Measurements from ENCODE around the gene PPP1R16B.

PPP1R16B gene

DNA sequence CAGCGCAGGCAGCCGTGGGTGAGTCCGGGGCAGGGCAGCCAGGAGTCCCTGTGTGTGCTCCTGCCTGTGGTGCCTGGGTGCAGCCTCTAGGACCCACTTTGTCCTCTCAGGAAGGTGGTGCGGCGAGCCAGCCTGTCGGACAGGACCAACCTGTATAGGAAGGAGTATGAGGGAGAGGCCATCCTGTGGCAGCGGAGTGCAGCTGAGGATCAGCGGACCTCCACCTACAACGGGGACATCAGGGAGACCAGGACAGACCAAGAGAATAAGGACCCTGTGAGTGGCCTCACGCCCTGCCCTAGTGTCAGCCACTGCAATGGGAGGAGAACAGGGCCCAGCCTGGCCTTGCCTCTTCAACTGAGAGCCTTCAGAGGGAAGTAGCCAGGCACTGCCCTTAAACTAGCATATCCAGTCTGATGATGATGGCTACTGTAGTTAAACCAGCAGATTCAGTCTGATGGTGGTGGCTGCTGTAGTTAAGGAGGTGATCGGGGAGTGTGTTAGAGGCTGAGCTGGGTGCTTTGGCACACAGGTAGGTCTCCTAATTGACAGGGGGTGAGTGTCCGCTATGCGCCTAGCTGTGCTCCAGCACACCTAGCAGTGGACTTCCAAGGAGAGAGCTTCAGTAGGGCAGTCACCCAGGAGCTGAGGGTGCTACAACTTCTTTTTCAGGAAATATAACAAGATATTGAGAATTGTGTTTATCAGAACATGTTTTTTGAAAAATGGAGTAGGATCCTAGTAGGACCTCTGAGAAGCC is 102.6 kb downstream of the PPP1R16B start:
- Histone ChIP-seq H3K27ac (ENCODE audit: low read depth, low read length) (no peak overlapping the region), H3K4me3 (ENCODE audit: insufficient read depth, low read length, poor library complexity, severe bottlenecking) (no peak overlapping the region), H3F3A (ENCODE audit: insufficient read depth) (no peaks in the 10 kb centered on the region), H3K9ac (ENCODE audit: low read length) (no peak overlapping the region), H3K9me2 (replicated peaks; ENCODE audit: insufficient read depth, low read length) (no peaks in the 10 kb centered on the region), H3K4me2 (ENCODE audit: low read depth, low read length, poor library complexity, severe bottlenecking) (no peak overlapping the region), H3K36me3 (ENCODE audit: low read length) (peaks cover 35% of the 10 kb centered on the region), H3K79me2 (ENCODE audit: insufficient read depth, low read length) (no peaks in the 10 kb centered on the region), H2AFZ (ENCODE audit: low read depth, low read length, severe bottlenecking) (no peak overlapping the region), H4K20me1 (ENCODE audit: low read depth, low read length) (no peaks in the 10 kb centered on the region), H3K27me3 (ENCODE audit: low read length) (no peaks in the 10 kb centered on the region), H3K9me3 (ENCODE audit: insufficient read depth, low read length) (no peaks in the 10 kb centered on the region)
- TF ChIP-seq, protein P1, sequence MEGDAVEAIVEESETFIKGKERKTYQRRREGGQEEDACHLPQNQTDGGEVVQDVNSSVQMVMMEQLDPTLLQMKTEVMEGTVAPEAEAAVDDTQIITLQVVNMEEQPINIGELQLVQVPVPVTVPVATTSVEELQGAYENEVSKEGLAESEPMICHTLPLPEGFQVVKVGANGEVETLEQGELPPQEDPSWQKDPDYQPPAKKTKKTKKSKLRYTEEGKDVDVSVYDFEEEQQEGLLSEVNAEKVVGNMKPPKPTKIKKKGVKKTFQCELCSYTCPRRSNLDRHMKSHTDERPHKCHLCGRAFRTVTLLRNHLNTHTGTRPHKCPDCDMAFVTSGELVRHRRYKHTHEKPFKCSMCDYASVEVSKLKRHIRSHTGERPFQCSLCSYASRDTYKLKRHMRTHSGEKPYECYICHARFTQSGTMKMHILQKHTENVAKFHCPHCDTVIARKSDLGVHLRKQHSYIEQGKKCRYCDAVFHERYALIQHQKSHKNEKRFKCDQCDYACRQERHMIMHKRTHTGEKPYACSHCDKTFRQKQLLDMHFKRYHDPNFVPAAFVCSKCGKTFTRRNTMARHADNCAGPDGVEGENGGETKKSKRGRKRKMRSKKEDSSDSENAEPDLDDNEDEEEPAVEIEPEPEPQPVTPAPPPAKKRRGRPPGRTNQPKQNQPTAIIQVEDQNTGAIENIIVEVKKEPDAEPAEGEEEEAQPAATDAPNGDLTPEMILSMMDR (IDR thresholded peaks at IDR 0.05; ENCODE audit: insufficient read depth, low read length, poor library complexity, severe bottlenecking): no peak
- TF ChIP-seq EZH2phosphoT487 (conservative IDR thresholded peaks at IDR 0.05; ENCODE audit: low read length): no peak

- TF ChIP-seq, protein P1 (IDR thresholded peaks at IDR 0.05; ENCODE audit: insufficient read depth, low read length, poor library complexity, severe bottlenecking): no peak
- no peak for TF ChIP-seq EZH2phosphoT487 (conservative IDR thresholded peaks at IDR 0.05; ENCODE audit: low read length)
- no peaks in the 10 kb centered on the region for H3K9me3 ChIP-seq (ENCODE audit: insufficient read depth, low read length)
- H3K27ac ChIP-seq (ENCODE audit: low read depth, low read length): no peak overlapping the region
- no peak overlapping the region for H2AFZ ChIP-seq (ENCODE audit: low read depth, low read length, severe bottlenecking)
- H3K4me2 ChIP-seq (ENCODE audit: low read depth, low read length, poor library complexity, severe bottlenecking): no peak overlapping the region
- no peaks in the 10 kb centered on the region for H3F3A ChIP-seq (ENCODE audit: insufficient read depth)
- no peak overlapping the region for H3K4me3 ChIP-seq (ENCODE audit: insufficient read depth, low read length, poor library complexity, severe bottlenecking)
- no peaks in the 10 kb centered on the region for H3K27me3 ChIP-seq (ENCODE audit: low read length)
- H3K79me2 ChIP-seq (ENCODE audit: insufficient read depth, low read length): no peaks in the 10 kb centered on the region
- peaks cover 20% of the 10 kb centered on the region for H3K36me3 ChIP-seq (ENCODE audit: low read length)
- no peaks in the 10 kb centered on the region for H3K9me2 ChIP-seq (replicated peaks; ENCODE audit: insufficient read depth, low read length)
- H3K9ac ChIP-seq (ENCODE audit: low read length): no peak overlapping the region
- H4K20me1 ChIP-seq (ENCODE audit: low read depth, low read length): no peaks in the 10 kb centered on the region
These were observed 109.9 kb downstream of the PPP1R16B start for GRCh38 chr20:38915355-38915754.

DNA sequence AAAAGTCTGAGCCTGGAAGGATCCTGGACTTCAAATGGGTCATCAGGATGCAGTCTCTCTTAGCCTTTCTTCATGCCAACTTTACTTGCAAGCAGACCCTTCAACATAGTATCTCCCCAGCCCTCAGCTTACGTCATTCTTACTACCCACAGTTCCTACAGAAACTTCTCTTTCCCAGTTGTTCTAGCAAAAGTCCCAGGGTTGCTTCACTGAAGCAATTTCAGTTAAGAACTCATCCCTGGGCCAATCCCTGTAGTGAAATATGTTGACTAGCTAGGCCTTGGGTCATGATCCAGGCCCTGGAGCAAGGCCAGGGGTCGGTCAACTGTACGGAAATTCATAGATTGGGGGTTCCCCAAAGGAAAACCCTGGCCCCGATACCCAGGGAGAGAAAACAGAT is 112.2 kb downstream of the PPP1R16B start:
- Histone ChIP-seq H3K4me3 (ENCODE audit: insufficient read depth, low read length, poor library complexity, severe bottlenecking) (no peak overlapping the region), H3K9ac (ENCODE audit: low read length) (no peak overlapping the region), H3K9me2 (replicated peaks; ENCODE audit: insufficient read depth, low read length) (no peaks in the 10 kb centered on the region), H3K4me2 (ENCODE audit: low read depth, low read length, poor library complexity, severe bottlenecking) (no peak overlapping the region), H3K79me2 (ENCODE audit: insufficient read depth, low read length) (no peaks in the 10 kb centered on the region), H3K9me3 (ENCODE audit: insufficient read depth, low read length) (no peaks in the 10 kb centered on the region), H3K36me3 (ENCODE audit: low read length) (peaks cover 18% of the 10 kb centered on the region), H3K27ac (ENCODE audit: low read depth, low read length) (no peak overlapping the region), H3F3A (ENCODE audit: insufficient read depth) (no peaks in the 10 kb centered on the region), H3K27me3 (ENCODE audit: low read length) (no peaks in the 10 kb centered on the region), H2AFZ (ENCODE audit: low read depth, low read length, severe bottlenecking) (no peak overlapping the region), H4K20me1 (ENCODE audit: low read depth, low read length) (no peaks in the 10 kb centered on the region)
- TF ChIP-seq EZH2phosphoT487 (conservative IDR thresholded peaks at IDR 0.05; ENCODE audit: low read length): no peak
- TF ChIP-seq, protein P1 (IDR thresholded peaks at IDR 0.05; ENCODE audit: insufficient read depth, low read length, poor library complexity, severe bottlenecking): no peak

Data from SU-DHL-6 (cell line).